NCI-H2029 treated with DMSO at 0.1 percent for 48 hours (cell line): ENCODE measurements around the gene CDK5RAP2.

Experiments
- DNase-seq: peaks from one replicate; lab custom pipeline; 2025; lab: John Stamatoyannopoulos, UW

Gene CDK5RAP2

DNA sequence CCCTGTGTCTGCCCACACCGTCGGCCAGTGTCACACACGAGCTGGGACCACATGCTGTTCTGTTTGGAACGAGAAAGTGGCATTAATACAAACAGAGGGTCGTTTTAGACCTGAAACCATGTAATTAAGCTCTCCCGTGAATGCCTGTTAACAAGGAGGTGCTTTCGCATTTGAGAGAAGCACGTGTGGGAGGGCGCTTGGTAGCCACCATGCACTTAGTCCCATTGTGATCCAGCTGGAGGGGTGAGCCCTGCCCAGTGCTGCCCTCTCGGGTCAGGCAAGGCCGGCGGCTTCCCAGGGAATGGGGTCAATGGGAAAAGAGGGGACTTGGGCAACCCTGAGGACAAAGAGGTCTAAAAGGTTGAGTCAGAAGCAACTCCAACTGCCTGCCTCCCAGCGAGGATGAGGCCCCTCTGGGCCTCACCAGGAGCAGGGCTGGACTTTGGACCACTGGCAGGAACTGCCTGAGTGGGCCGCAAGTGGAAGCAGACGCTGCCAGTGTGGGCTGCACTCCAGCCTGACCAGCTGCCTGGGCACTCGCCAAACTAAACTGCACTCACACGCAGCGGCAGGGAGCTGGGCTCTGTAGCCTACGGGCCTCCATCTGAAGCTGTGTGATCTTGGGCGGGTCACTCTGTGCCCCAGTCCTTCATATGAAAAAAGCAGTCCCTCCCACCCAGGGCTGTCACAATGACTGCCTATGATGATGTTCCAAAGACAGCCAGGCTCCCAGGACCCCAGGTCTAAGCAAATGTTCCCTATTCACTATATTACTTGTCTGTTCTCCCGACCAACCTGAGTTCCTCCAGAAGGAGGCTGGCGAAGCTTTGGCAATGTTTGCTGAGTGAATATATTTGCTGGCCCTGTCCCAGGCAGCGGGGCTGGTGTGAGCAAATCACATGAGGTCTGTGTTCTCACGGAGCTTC lies 195.7 kb downstream of the CDK5RAP2 start:
- peak; percentile 82 for DNase-seq

DNA sequence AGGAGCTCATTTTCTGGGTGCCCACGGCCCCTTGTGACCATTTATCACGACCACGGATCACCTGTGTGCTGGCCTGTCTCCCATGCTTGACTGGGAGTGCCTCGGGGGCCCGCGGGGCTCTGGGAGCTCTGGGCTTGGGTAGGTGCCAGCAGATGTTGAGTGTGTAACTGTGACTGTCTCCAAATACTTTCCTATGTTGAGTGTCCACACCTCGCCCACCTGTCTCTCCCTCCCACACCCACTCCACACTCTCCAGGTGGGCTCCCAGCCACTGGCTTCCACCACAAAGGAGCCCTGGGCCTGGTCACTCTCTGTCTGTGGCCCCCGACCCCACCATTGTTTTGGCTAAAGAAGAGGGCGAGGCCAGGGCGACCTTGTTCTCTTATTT lies 196.4 kb downstream of the CDK5RAP2 start:
- DNase-seq: no peak

DNA sequence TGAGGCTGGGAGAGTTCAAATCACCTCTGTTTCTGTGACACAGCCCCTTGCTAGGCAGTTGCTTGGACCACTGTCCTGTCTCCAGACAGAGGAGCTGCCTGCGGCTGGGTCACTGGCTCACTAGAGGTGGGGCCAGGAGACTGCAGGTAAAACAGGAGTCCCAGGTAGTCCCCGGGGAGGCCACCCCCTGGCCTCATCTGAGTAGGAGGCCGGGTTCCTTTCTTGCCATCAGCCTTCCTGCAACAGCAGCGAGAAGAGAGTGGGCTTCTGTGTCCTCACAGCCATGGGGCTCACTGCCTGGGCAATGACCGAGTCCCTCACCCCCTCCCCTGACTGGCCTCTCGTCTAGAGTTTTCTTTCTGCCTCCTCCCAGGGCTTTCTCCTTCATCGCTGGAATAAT lies 197.5 kb downstream of the CDK5RAP2 start:
- no peak for DNase-seq

DNA sequence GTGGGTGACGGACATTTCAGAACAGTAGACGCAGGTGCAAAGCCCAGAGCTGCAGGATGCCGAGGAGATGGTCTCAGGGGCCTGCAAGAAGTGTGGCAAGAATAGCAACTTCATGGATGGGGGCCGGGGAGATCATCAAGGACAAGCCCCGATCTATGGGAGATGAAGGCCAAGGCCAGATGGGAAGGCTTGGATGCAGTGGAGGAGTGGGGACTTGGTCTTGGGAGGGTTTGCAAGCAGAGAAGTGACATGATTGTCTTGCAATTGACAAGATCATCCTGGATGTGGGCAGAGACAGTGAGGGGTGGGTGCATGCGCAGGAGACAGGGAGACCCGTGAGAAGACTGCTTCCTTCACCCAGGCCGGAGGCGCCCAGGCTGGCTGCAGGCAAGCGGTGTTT lies 198.1 kb downstream of the CDK5RAP2 start:
- no peak for DNase-seq

DNA sequence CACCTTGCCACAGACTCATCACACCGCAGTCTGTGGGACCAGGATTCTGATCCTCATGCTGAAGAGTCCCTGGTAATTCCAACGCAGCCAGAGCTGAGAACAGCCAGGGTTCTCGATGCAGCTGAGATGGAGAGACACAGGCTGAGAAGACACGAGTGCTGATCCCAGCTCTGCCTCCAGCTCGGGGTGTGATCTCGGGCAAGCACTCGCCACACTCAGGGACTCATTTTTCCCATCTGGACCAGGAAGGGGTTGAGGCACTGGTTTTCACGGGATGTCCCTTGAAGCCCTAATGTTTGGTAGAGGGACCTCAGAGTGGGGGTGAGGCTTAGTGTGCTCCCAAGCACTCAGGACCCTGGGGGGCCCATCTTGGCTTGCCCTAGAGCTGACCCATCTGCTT lies 200.4 kb downstream of the CDK5RAP2 start:
- no peak for DNase-seq

DNA sequence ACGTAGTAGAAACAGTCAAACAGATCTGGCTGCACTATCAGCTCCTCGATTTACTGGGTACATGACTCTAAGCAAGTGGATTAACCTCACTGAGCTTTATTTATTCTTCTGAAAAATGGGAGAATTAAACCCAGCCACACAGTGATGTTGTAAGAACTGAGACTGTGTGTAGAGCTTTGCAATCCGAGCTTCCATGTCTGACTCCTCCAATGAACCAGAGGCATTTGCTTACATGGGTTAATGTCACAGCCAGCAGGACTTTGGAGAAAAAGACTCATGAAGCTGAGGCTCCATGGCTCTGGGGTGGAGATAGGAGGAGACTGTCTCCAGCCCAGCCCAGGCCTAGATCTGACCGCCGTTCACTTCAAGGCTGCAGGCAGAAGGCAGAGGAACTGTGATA lies 201.3 kb downstream of the CDK5RAP2 start:
- DNase-seq: peak; percentile 28

GRCh38 chr9:120377268-120378159 lies 202.5 kb downstream of the CDK5RAP2 start:
- no peak for DNase-seq

DNA sequence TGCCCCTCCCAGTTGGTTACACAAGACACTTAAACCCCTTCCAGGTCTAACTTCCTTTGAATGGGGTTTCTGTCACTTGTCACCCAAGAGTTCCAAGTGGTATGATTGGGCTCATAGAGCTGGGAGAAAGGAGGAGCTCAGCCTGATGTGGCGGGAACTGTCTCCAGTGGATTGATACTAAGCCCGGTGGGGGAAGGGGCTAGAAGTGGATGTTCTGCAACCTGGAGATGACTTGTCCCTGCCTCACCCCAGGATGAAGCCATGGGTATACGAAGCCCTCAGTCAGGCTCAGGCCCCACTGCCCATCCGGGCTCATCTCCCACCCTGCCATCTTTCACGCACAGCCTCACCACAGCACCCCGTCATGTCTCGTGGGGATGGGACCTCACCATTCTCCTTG lies 203.9 kb downstream of the CDK5RAP2 start:
- DNase-seq: no peak

DNA sequence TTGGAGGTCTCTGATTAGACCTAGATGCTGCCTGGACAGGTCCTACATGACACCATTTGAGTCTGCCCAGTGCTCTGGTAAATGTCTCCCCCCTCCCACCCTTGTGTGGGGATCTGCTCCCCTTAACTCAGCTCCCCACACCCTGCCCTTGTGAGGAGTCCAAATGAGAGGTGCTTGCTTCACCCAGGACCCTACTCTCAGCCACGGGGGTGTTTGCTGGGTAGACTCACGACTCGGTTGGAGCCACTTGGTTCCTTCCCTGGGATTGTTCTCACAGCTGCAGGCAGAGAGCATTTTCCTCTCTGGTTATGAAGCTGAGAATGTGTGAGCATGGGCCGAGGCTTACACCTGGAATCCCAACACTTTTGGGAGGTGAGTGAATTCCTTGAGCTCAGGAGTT lies 204.7 kb downstream of the CDK5RAP2 start:
- no peak for DNase-seq

GRCh38 chr9:120374817-120375216 lies 205.2 kb downstream of the CDK5RAP2 start:
- DNase-seq: no peak

GRCh38 chr9:120374239-120374638 lies 205.7 kb downstream of the CDK5RAP2 start:
- no peak for DNase-seq

DNA sequence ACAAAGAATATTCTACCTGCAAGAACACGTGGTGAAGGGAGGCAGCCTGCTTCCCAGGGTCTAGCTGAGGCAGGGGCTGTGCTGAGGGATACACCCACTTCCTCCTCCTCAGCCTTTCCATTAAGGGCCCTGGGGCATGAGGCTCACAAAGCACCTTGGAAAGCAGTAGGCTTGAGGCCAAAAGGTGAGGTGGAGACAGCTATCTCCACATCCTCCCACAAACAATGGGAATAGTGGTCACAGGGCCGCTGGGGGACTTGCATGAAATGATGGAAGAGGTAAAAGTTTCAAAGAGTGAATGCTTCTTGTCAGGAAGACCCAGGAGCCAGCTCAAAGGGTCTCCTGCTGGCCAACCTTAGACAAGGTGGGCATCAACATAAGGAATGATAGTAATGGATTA lies 207.9 kb downstream of the CDK5RAP2 start:
- DNase-seq: no peak

DNA sequence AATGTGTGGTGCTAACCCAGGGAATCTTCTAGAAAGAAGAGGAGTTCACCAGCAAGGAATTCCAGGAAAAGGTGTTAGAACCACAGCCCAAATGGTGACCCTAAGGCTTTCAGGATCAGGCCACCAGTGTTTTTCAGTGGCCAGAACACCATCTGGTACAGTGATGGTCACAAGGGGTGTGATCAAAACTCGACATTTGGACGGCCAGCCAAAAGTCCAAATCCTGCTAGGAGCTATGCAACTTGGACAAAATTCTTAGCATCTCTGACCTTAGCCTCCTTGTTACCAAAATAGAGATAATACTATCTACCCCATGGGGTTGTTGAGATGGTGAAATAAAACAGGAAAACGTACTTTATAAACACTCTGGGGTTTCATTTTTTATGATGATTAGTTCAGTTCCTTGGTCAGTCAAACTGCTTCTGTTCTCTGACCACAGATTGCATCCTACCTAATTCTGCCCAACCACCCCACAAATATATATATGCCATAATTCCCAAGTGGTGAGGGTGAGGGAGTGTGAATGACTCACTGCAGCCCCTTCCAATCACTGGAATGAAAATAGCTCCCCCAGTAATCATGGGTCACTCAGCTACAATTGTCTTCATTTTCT lies 210.3 kb downstream of the CDK5RAP2 start:
- no peak for DNase-seq

GRCh38 chr9:120368799-120369198 lies 211.2 kb downstream of the CDK5RAP2 start:
- no peak for DNase-seq

- DNase-seq: no peak
Measured at GRCh38 chr9:120366644-120367019, 213.3 kb downstream of the CDK5RAP2 start.

- DNase-seq: no peak
Measured at GRCh38 chr9:120365386-120365785, 214.6 kb downstream of the CDK5RAP2 start.

DNA sequence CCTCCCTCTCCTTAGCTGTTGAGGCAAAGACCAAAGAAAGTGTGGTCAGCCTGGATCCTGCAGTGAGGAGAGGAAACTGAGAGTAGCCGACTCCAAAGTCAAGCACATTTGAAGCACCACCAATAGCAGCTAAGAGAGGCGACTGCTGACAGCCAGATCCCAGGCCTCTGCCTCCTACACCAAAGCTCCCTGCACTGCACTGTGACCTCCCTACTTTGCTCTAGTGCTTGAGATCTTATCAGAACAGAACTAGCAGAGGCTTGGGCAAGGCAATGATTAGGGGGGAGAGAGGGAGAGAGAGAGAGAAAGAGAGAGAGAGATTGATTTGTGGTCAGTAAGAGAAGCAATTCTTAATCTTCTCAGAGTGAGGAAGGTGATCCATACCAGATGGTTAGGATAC lies 216.3 kb downstream of the CDK5RAP2 start:
- no peak for DNase-seq

DNA sequence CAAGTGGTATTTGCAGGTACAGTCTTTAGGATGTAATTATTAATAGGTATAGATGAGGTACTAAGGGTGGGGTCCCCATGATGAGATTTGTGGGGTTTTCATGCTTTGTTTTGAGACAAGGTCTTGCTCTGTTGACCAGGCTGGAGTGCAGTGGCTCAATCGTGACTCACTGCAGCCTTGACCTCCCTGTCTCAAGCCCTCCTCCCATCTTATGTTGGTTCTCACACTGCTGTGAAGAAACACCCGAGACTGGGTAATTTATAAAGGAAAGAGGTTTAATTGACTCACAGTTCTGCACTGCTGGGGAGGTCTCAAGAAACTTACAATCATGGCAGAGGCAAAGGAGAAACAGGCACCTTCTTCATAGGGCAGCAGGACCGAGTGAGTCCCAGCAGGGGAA lies 217.5 kb downstream of the CDK5RAP2 start:
- DNase-seq: no peak

DNA sequence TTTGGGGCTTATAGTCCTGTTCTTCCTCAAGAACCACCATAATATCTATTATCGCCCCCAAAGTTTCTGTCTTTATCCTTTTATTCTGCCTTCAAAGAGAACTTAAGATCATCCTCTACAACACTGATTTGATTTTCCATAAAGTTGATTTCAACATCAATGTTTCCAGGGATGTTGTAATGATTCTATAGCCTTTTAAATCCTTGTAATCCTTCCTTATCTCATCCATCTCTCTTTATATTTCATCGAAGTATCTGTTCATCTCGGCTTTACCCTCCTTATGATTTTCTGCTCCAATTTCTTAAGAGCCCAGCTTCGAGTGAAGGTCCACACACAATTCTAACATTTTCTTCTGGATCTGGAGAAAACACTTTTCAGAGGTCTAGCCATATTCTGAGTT lies 218.4 kb downstream of the CDK5RAP2 start:
- no peak for DNase-seq

GRCh38 chr9:120360510-120360909 lies 219.5 kb downstream of the CDK5RAP2 start:
- DNase-seq: no peak

GRCh38 chr9:120360046-120360445 lies 219.9 kb downstream of the CDK5RAP2 start:
- DNase-seq: no peak

DNA sequence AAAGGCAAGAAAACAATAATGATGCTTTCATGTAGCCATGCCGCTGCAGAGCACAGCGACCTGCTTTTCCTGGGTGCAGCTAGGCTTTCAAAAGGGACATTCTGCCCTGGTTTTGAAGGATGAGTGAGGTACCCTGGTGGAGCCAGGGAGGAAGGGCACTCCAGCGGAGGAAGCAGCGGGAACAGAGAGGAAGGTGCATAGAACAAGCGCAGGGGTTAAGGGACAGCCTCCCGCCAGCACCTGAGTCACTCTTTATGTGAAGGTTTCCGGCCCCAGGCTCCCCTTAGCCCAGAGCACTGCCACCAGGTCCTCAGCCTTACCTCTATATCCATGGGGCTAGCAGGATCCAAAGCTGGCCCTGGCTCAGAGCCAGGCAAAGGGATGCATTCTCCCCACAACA lies 221.1 kb downstream of the CDK5RAP2 start:
- DNase-seq: no peak

GRCh38 chr9:120353506-120353905 lies 226.5 kb downstream of the CDK5RAP2 start:
- DNase-seq: no peak
